ENCODE measurements around the gene CCSER2.

Gene CCSER2

DNA sequence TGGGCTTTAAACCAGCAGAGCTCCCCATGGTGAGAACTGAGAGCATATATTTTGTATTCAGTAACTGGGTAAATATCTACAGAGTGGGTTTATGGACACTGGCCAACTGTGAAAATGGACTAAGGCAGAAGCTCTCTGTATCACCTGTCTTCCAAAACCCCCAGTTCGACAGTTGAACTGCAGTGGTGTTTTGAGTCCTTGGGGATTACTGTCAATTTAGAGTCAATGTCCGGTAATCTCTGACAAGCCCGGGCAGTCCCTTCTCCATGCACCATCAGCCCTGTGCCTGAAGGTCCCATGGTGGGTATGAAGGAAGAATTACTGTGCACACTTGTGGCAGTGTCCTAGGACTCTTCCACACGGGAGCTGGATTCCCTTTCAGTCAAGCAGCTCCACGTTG lies 235.0 kb downstream of the CCSER2 start:
- DNase-seq (ENCODE audit: low spot score), result peak; percentile 38
- in situ Hi-C loops (cut with MboI; ENCODE audit: low pct_unique_long_range_greater_than_20kb, low sequenced_read_pairs, unreplicated experiment), result no loop called here
- TF ChIP-seq, protein P1, sequence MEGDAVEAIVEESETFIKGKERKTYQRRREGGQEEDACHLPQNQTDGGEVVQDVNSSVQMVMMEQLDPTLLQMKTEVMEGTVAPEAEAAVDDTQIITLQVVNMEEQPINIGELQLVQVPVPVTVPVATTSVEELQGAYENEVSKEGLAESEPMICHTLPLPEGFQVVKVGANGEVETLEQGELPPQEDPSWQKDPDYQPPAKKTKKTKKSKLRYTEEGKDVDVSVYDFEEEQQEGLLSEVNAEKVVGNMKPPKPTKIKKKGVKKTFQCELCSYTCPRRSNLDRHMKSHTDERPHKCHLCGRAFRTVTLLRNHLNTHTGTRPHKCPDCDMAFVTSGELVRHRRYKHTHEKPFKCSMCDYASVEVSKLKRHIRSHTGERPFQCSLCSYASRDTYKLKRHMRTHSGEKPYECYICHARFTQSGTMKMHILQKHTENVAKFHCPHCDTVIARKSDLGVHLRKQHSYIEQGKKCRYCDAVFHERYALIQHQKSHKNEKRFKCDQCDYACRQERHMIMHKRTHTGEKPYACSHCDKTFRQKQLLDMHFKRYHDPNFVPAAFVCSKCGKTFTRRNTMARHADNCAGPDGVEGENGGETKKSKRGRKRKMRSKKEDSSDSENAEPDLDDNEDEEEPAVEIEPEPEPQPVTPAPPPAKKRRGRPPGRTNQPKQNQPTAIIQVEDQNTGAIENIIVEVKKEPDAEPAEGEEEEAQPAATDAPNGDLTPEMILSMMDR (IDR thresholded peaks at IDR 0.05; ENCODE audit: extremely low read depth, insufficient read depth, missing control alignments), result no peak

DNA sequence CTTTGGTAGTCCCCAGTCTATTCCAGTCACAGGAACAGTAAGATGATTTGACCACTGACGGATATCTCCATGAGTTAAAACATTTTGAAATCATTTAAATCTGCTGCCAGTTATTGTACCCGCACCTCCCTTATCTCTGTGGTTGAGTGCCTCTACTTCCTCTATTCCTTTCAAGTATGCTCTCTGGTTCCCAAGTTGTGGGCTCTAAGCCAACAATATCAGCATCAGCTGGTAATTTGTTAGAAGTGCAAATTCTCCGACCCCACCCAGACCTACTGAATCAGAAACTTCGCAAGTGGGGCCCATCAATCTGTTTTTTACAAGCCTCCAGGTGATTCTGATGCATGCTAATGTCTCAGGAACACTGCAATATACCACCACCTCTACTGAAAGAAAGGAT lies 235.5 kb downstream of the CCSER2 start:
- TF ChIP-seq, protein P1 (IDR thresholded peaks at IDR 0.05; ENCODE audit: extremely low read depth, insufficient read depth, missing control alignments), result no peak
- in situ Hi-C loops (cut with MboI; ENCODE audit: low pct_unique_long_range_greater_than_20kb, low sequenced_read_pairs, unreplicated experiment), result no loop called here
- DNase-seq (ENCODE audit: low spot score), result no peak

DNA sequence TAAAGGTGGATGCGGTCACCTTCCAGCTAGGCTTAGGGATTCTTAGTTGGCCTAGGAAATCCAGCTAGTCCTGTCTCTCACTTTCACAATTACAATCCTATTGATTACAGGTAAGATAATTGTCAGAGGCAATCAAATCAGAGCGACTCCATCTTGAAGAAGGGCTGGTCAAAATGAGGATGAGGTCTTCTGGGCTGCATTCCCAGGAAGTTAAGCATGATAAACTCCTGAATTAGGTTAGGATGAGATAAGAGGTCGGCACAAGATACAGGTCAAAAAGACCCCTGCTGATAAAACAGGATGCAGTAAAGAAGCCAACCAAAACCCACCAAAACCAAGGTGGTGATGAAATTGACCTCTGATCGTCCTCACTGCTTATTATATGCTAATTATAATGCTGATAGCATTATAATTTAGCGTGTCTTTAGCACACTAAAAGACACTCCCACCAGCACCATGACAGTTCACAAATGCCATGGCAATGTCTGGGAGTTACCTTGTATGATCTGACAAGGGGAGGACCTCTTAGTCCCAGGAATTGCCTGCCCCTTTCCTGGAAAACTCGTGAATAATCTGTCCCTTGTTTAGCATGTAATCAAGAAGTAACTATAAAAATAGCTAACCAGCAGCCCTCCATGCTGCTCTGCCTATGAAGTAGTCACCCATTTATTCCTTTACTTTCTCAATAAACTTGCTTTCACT lies 237.6 kb downstream of the CCSER2 start:
- TF ChIP-seq, protein P1 (IDR thresholded peaks at IDR 0.05; ENCODE audit: extremely low read depth, insufficient read depth, missing control alignments), result no peak
- DNase-seq (ENCODE audit: low spot score), result no peak
- in situ Hi-C loops (cut with MboI; ENCODE audit: low pct_unique_long_range_greater_than_20kb, low sequenced_read_pairs, unreplicated experiment), result no loop called here

DNA sequence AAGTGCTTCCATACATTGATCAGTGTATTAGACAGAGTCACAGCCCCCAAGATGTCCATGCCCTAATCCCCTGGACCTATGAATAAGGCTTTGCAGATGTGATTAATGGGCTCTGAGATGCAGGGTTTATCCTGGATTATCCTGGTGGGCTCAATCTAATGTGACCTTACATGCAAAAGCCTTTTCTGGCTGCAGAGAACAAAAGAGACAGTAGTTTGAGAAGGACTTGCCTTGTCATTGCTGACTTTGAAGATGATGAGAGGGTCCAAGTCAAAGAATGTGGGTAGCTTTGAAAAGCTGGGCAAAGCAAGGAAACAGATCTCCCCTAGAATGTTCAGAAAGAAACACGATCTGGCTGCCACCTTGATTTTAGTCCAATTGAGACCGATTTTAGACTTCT lies 238.7 kb downstream of the CCSER2 start:
- no peak for DNase-seq (ENCODE audit: low spot score)
- TF ChIP-seq, protein P1 (IDR thresholded peaks at IDR 0.05; ENCODE audit: extremely low read depth, insufficient read depth, missing control alignments), result no peak
- in situ Hi-C loops (cut with MboI; ENCODE audit: low pct_unique_long_range_greater_than_20kb, low sequenced_read_pairs, unreplicated experiment), result no loop called here
